Stimulated activated CD8-positive, alpha-beta memory T cell treated with anti-CD3 and anti-CD28 coated beads, Interleukin-12 subunit alpha, Interleukin-12 subunit beta, amount 100 ng/mL, for 24 hours (primary cell): ENCODE measurements around the gene ZNF331.

Experiments
- DNase-seq: peaks from one replicate; pipeline ENCODE4 v3.0.0-alpha.2; 2020; ENCODE audit errors: extremely low read depth

The ZNF331 gene

DNA sequence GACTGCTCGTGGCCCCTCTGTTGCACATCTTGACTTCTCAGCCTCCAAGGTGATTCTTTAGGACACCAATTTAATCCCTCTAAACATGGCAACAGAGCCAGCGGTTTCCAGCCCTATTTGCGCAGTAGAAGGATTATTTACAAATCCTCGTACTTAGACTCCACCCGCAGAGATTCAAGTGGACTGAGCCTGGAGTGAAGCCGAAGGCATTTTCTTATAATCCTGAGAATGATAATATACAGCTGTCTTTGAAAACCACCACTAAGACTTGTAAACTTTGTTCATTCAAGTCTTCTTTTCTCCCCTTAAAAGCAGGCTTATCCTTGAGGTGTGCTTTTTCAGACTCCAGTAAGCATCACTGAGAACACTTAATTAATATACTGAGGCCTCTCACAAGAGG lies 89.0 kb downstream of the ZNF331 start:
- no peak for DNase-seq
